Brain pericyte (primary cell): Measurements from ENCODE around the gene CDKN2B.

Experiments used
- DNase-seq: peaks from one replicate; pipeline ENCODE4 v3.0.0-alpha.2; 2012; ENCODE audit warnings: low read depth, low spot score

The CDKN2B gene

GRCh38 chr9:21993893-21994555 lies 15.1 kb downstream of the CDKN2B start, which contains the start of gene CDKN2A:
TSS of gene CDKN2A (minus strand) at chr9:21994392.
- DNase-seq, result no peak

GRCh38 chr9:21993007-21993406 lies 16.1 kb downstream of the CDKN2B start:
- DNase-seq, result no peak

GRCh38 chr9:21991072-21991959 lies 17.8 kb downstream of the CDKN2B start:
- DNase-seq, result no peak

DNA sequence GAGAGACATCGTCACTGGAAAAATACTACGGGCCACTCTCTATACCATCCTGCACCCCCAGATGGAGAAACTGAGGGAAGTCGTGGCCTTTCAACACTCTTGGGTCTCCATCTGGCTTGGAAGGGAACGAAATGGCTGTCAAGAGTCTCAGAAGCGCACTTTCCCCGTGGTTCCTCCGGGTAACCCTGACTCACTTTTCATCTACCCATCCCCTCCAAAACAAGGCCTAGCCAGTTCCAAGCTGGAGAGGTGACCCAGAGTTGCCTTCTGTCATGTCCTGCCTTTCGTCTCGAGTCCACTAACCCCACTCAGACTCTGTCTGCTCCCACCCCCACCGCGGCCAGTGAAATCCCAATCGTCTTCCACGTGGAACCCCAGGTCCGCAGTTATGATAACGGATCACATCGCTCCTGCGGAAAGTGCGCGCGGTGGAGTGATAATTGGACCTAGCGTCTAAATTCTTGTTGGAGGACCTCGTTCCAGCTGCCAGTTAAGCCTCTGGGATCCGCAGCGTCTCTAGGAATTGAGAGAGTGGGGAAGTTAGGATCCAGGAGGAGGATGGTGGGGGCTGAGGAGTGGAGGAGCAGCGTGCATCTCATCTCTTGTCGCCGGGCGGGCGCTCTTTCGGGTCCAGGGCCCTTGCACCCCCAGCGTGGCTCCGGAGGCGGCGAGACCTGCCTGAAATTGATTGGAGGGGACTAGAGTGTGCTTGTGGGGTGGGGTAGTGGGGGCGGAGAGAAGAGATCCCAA lies 19.5 kb downstream of the CDKN2B start:
- no peak for DNase-seq

DNA sequence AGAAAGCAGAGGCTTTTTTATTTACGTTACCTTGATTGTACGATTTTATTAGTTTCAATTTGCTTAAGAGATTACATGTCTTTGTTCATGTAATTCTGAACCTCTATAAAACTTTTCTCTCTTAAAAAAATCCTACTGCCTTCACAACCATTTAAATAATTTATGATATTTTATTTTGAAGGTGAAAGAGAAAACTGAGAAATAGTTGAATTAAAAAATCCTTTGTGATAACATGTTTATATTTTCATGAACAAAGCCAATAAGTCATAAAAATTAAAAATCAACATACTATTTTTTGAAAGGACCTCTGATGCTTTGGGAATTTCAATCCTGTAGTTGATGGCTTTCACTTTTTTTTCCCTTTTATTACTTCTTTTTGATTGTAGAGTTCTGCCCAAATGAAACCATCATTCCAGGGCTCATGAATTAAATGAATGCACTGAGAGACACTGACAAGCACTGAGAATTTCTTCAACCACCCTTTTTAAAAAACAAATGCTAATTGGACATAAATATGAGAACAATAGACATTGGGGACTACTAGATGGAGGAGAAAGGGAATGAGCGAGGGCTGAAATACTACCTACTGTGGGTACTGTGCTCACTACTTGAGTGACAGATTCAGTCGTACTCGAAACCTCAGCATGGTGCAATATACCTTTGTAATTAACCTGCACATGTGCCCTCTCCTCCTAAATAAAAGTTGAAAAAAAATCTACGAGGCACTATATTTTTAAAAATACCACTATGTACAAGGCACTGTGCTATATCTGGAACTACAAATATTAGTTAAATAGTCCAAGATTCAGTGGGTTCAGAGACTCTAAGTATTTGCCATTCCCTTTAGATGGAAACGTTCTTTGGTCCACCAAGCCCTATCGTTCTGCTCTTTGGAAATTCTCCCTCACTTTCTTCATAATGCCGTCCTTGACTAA lies 20.8 kb downstream of the CDKN2B start:
- DNase-seq, result no peak

DNA sequence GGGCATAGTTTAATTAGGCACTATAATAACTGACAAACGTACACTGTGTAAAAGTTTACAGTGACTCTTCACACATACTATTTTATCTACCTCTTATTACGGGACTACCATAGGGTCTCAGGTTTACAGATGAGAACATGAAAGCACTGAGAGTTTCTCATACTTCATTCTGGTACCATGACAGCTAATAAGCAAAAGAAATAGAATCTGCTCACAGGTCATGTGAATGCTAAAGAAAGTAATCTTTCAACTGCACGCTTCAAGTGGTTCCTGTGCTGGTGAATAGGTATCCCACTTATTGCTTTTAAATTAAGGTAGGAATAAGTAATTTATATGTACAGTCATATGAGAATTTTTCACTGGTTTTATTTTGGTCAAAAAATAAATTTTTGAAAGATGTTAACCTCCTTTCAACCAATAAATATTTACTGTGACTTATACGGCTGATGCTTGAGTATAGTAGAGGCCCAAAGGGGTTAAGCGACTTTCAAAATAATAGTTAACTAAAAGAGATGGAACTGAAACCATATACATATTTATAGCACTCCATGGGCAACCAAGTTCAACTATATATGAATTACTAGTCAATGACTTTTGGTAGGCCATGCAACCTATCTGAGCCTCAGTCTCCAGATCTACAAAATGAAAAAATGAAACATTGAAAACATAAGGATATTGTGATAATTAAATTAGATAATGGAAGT lies 23.0 kb downstream of the CDKN2B start:
- DNase-seq, result no peak

DNA sequence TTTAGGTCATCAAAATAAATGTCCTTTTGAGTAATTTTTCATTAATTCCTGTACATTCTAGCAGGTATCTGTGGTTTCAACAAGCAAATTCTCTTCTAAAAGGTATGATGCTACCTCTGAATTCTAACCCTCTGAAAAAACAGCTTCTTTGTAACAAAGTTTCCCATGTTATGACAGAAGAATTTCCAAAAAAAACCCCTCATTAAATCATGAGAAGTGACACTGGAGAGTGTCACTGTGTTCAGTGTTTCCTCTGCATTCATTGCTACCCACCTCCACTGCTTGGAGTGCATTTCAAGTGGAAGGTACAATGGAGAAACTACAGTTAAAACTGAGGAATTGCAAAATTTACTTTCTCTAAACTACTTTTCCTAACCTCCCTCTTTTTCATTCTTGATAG lies 25.0 kb downstream of the CDKN2B start:
- DNase-seq, result no peak

GRCh38 chr9:21983561-21983935 lies 25.6 kb downstream of the CDKN2B start:
- DNase-seq, result no peak

- no peak for DNase-seq
Observed at GRCh38 chr9:21982861-21983560, 26.1 kb downstream of the CDKN2B start.

- no peak for DNase-seq
Observed at GRCh38 chr9:21982391-21982790, 26.7 kb downstream of the CDKN2B start.

DNA sequence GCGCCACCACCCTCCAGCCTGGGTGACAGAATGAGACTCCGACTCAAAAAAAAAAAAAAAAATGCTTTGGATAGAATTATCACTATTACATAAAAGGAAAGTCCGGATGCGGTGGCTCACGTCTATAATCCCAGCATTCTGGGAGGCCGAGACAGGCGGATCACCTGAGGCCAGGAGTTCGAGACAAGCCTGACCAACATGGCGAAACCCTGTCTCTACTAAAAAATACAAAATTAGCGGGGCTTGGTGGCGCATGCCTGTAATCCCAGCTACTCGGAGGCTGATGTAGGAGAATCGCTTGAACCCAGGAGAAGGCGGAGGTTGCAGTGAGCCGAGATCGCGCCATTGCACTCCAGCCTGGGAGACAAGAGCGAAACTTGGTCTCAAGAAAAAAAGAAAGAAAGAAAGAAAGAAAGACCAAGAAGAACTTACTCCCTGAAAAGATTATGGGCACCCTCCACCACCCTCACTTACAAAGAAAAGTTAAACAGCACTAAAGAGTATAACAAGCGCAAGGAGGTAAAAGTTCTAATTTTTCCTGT lies 32.7 kb downstream of the CDKN2B start:
- no peak for DNase-seq

DNA sequence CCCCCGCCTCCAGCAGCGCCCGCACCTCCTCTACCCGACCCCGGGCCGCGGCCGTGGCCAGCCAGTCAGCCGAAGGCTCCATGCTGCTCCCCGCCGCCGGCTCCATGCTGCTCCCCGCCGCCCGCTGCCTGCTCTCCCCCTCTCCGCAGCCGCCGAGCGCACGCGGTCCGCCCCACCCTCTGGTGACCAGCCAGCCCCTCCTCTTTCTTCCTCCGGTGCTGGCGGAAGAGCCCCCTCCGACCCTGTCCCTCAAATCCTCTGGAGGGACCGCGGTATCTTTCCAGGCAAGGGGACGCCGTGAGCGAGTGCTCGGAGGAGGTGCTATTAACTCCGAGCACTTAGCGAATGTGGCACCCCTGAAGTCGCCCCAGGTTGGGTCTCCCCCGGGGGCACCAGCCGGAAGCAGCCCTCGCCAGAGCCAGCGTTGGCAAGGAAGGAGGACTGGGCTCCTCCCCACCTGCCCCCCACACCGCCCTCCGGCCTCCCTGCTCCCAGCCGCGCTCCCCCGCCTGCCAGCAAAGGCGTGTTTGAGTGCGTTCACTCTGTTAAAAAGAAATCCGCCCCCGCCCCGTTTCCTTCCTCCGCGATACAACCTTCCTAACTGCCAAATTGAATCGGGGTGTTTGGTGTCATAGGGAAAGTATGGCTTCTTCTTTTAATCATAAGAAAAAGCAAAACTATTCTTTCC lies 34.2 kb downstream of the CDKN2B start:
- DNase-seq, result no peak

GRCh38 chr9:21974343-21974721 lies 34.8 kb downstream of the CDKN2B start:
- no peak for DNase-seq

- DNase-seq, result no peak
Observed at GRCh38 chr9:21972361-21972760, 36.7 kb downstream of the CDKN2B start.

DNA sequence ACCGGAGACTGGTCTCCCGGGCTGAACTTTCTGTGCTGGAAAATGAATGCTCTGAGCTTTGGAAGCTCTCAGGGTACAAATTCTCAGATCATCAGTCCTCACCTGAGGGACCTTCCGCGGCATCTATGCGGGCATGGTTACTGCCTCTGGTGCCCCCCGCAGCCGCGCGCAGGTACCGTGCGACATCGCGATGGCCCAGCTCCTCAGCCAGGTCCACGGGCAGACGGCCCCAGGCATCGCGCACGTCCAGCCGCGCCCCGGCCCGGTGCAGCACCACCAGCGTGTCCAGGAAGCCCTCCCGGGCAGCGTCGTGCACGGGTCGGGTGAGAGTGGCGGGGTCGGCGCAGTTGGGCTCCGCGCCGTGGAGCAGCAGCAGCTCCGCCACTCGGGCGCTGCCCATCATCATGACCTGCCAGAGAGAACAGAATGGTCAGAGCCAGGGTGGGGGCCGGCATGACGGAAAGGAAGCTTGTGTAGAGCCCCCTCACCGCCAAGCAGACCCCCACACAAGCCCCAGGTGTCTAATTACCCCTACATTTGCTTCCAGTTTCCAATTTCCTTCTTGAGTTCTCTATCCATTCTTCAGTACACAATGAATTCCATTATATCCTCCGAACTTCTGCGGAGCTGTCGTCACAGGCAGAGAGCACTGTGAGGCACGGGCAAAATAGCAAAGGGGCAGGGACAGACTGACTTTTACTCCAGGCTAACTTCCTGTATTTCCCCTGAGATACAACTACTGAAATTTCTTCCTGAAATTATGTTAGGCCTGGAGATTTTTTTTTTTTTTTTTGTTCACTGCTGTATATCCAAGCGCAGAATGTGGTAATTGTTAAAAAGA lies 38.1 kb downstream of the CDKN2B start:
- no peak for DNase-seq

- DNase-seq, result no peak
Observed at GRCh38 chr9:21969951-21970799, 38.9 kb downstream of the CDKN2B start.
